GM19193 (cell line): ENCODE data around the gene SSR1.

ENCODE experiments used
- POLR2A ChIP-seq: IDR thresholded peaks from 4 replicates; pipeline ENCODE4 v1.6.1; 2011; ENCODE audit not compliant: insufficient read depth, insufficient read length; ENCODE audit errors: extremely low read depth

SSR1 gene

GRCh38 chr6:7249946-7250643 is 62.9 kb downstream of the SSR1 start:
- no peak for TF ChIP-seq POLR2A

- no peak for TF ChIP-seq POLR2A
Observed at GRCh38 chr6:7249391-7249790, 63.6 kb downstream of the SSR1 start.

- peak; percentile 12 for TF ChIP-seq POLR2A
Observed at GRCh38 chr6:7247828-7248227, 65.2 kb downstream of the SSR1 start.

- no peak for TF ChIP-seq POLR2A
Observed at GRCh38 chr6:7247179-7247456, 65.9 kb downstream of the SSR1 start.

GRCh38 chr6:7246401-7247178 is 66.4 kb downstream of the SSR1 start:
- TF ChIP-seq POLR2A: no peak

- TF ChIP-seq POLR2A: no peak
Observed at GRCh38 chr6:7245668-7246393, 67.2 kb downstream of the SSR1 start.

GRCh38 chr6:7243179-7243981 is 69.6 kb downstream of the SSR1 start:
- no peak for TF ChIP-seq POLR2A

GRCh38 chr6:7242835-7243178 is 70.2 kb downstream of the SSR1 start:
- TF ChIP-seq POLR2A: no peak

- no peak for TF ChIP-seq POLR2A
Observed at GRCh38 chr6:7241709-7242645, 71.0 kb downstream of the SSR1 start.

GRCh38 chr6:7241160-7241559 is 71.8 kb downstream of the SSR1 start:
- TF ChIP-seq POLR2A: no peak

- TF ChIP-seq POLR2A: no peak
Observed at GRCh38 chr6:7240351-7240750, 72.6 kb downstream of the SSR1 start.

- no peak for TF ChIP-seq POLR2A
Observed at GRCh38 chr6:7239590-7239948, 73.4 kb downstream of the SSR1 start.

- TF ChIP-seq POLR2A: no peak
Observed at GRCh38 chr6:7238900-7239589, 74.0 kb downstream of the SSR1 start.

GRCh38 chr6:7238526-7238899 is 74.5 kb downstream of the SSR1 start:
- TF ChIP-seq POLR2A: no peak
